GM19238 (cell line): Measurements from ENCODE around the gene SNAI3.

Experiments
- DNase-seq: peaks from one replicate; pipeline ENCODE4 v3.0.0; 2011; ENCODE audit warnings: low spot score; ENCODE audit not compliant: insufficient read length

The SNAI3 gene

GRCh38 chr16:88705801-88706228 lies 19.5 kb upstream of the SNAI3 start:
- DNase-seq = no peak

- no peak for DNase-seq
Measured at GRCh38 chr16:88705076-88705684, 18.9 kb upstream of the SNAI3 start.

GRCh38 chr16:88703486-88704309 lies 17.4 kb upstream of the SNAI3 start:
- DNase-seq = no peak

- no peak for DNase-seq
Measured at GRCh38 chr16:88702371-88703210, 16.3 kb upstream of the SNAI3 start.

- DNase-seq = no peak
Measured at GRCh38 chr16:88701581-88702370, 15.5 kb upstream of the SNAI3 start.

GRCh38 chr16:88700636-88701482 lies 14.6 kb upstream of the SNAI3 start:
- DNase-seq = peak; percentile 98

- DNase-seq = no peak
Measured at GRCh38 chr16:88700322-88700635, 14.0 kb upstream of the SNAI3 start.

- DNase-seq = no peak
Measured at GRCh38 chr16:88699180-88699579, 12.9 kb upstream of the SNAI3 start.

- no peak for DNase-seq
Measured at GRCh38 chr16:88698646-88699045, 12.3 kb upstream of the SNAI3 start.

- DNase-seq = no peak
Measured at GRCh38 chr16:88697831-88698615, 11.7 kb upstream of the SNAI3 start.

GRCh38 chr16:88697116-88697830 lies 11.0 kb upstream of the SNAI3 start:
- no peak for DNase-seq

- DNase-seq = no peak
Measured at GRCh38 chr16:88696441-88696840, 10.1 kb upstream of the SNAI3 start.

GRCh38 chr16:88695753-88696152 lies 9.4 kb upstream of the SNAI3 start:
- DNase-seq = no peak

- no peak for DNase-seq
Measured at GRCh38 chr16:88695218-88695617, 8.9 kb upstream of the SNAI3 start.

- no peak for DNase-seq
Measured at GRCh38 chr16:88694221-88695087, 8.1 kb upstream of the SNAI3 start.

- no peak for DNase-seq
Measured at GRCh38 chr16:88693420-88694177, 7.3 kb upstream of the SNAI3 start.

GRCh38 chr16:88692861-88693260 lies 6.6 kb upstream of the SNAI3 start:
- no peak for DNase-seq
